ENCODE data around the gene ICAM3. TPM values are rescaled to one million over a fixed set of nuclear protein-coding genes. Genes with fewer than 3 reads are reported as not detected.

ICAM3 gene
- total and polyA plus RNA-seq, 2 of the 4 experiments (the other 2 are of a cell fraction) = 6.6 to 11.7 TPM

DNA sequence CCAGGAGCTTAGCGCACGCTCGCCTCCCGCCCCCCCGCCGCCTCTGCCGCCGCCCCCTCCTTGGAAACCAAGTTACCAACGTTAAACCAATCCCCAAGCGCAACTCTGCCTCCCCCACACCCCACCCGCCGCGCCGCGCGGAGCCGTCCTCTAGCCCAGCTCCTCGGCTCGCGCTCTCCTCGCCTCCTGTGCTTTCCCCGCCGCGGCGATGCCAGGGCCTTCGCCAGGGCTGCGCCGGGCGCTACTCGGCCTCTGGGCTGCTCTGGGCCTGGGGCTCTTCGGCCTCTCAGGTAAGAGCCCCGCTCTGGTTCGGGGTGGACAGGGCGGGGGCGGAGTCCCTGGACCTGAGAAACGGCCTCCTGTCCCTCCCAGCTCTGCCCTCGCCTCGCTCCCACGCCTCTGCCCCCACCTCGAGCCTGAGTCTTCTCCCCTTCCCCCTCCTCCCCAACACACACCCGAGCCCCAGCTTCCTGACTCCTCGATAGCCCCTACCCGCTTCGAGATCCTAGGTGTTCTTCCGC is 49.5 kb downstream of the ICAM3 start, which contains the start of gene ICAM5:
Gene ICAM5 (plus strand): TSS at position 117 of the 521 bp plus-strand sequence. CDS start 92 bp downstream, at position 209.
- no peak within 1 kb of the TSS for H3K56ac ChIP-seq (ENCODE audit: extremely low read depth, insufficient read depth, low read length)
- no peaks in the 10 kb centered on the region for H3K9me3 ChIP-seq (ENCODE audit: control insufficient read depth, insufficient read depth, low read length)
- peaks cover 16% of the 10 kb centered on the region; the same call in 1 of the 2 replicates for H3K36me3 ChIP-seq (ENCODE audit: control insufficient read depth, insufficient read depth, low read length)
- peak within 1 kb of the TSS; percentile 86; the same call in 1 of the 2 replicates for H2AK5ac ChIP-seq (ENCODE audit: low read depth, low read length)
- peaks cover 12% of the 10 kb centered on the region for H3K9me1 ChIP-seq (ENCODE audit: insufficient read depth, low read length)
- peak within 1 kb of the TSS; percentile 77 for H3K4me3 ChIP-seq (ENCODE audit: insufficient read depth, low read depth, low read length)
- peak within 1 kb of the TSS; percentile 47 for H3K27ac ChIP-seq (ENCODE audit: insufficient read depth, low read length)
- H3K9ac ChIP-seq (ENCODE audit: low read depth, low read length) = peak within 1 kb of the TSS; percentile 45
- BruUV-seq (replicated peaks) = no TSS peak
- H3K18ac ChIP-seq (ENCODE audit: low read depth, low read length) = peak within 1 kb of the TSS; percentile 47
- H3K14ac ChIP-seq (replicated peaks; ENCODE audit: low read depth, low read length) = peak within 1 kb of the TSS; percentile 77
- TF ChIP-seq, protein P1, sequence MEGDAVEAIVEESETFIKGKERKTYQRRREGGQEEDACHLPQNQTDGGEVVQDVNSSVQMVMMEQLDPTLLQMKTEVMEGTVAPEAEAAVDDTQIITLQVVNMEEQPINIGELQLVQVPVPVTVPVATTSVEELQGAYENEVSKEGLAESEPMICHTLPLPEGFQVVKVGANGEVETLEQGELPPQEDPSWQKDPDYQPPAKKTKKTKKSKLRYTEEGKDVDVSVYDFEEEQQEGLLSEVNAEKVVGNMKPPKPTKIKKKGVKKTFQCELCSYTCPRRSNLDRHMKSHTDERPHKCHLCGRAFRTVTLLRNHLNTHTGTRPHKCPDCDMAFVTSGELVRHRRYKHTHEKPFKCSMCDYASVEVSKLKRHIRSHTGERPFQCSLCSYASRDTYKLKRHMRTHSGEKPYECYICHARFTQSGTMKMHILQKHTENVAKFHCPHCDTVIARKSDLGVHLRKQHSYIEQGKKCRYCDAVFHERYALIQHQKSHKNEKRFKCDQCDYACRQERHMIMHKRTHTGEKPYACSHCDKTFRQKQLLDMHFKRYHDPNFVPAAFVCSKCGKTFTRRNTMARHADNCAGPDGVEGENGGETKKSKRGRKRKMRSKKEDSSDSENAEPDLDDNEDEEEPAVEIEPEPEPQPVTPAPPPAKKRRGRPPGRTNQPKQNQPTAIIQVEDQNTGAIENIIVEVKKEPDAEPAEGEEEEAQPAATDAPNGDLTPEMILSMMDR (conservative IDR thresholded peaks at IDR 0.05; ENCODE audit: low read depth, low read length) = no peak
- TF ChIP-seq MAZ (IDR thresholded peaks at IDR 0.05; ENCODE audit: borderline replicate concordance, low read depth, low read length) (peak; percentile 37; the same call in 1 of the 2 replicates), NFE2L2 (IDR thresholded peaks at IDR 0.05; ENCODE audit: low read depth, low read length) (no peak)
- WGBS, 2 experiments (ENCODE audit: extremely low coverage in 2 of 2, insufficient read length in 1 of 2) = 4% methylated on average over 14 of the region's 45 CpGs; no CpG with 5 or more reads in 1 of the 2 experiments
- ChIA-PET POLR2A (ENCODE audit: unreplicated experiment) (interaction anchor here (0.7 to 1.0 kb wide), 2 partner anchors 16 to 17 kb away, joined by 3 read pairs; no protein-coding TSS in a partner anchor), CTCF (interaction anchor here (0.8 kb wide), 1 partner anchor 99 kb away, joined by 3 read pairs; no protein-coding TSS in a partner anchor)
- intact Hi-C loops (cut with micrococcal nuclease) (no loop called here), dilution Hi-C loops (cut with HindIII; ENCODE audit: low sequenced_read_pairs, unreplicated experiment) (no loop called here), in situ Hi-C loops (cut with MboI; ENCODE audit: low sequenced_read_pairs) (no loop called here)
- peak within 1 kb of the TSS; percentile 73; the same call in 1 of the 3 replicates for H2BK15ac ChIP-seq (ENCODE audit: low read depth, low read length)
- DNase-seq (peak; percentile 42), ATAC-seq (ENCODE audit: low read depth) (peak; percentile 10)
- H3K27me3 ChIP-seq (ENCODE audit: control insufficient read depth, insufficient read depth, low read length) = no peaks in the 10 kb centered on the region; the same call in 1 of the 2 replicates
- peak within 1 kb of the TSS; percentile 96 for H3K4me2 ChIP-seq (ENCODE audit: low read depth, low read length)
- H4K20me1 ChIP-seq (ENCODE audit: insufficient read depth, low read length) = 0 out of 2 replicates have a peak, but pooled peaks cover 2% of the 10 kb centered on the region
- 0 out of 2 replicates have a peak within 1 kb of the TSS, but pooled peaks have one; percentile 46 for H2BK20ac ChIP-seq (ENCODE audit: low read depth, low read length)
- H4K91ac ChIP-seq (ENCODE audit: insufficient read depth, low read depth, low read length) = peak within 1 kb of the TSS; percentile 41; the same call in 1 of the 2 replicates
- peaks cover 24% of the 10 kb centered on the region for H3K4me1 ChIP-seq (ENCODE audit: control insufficient read depth, insufficient read depth, low read length)
- H2AFZ ChIP-seq (replicated peaks; ENCODE audit: low read length, poor library complexity) = peak within 1 kb of the TSS; percentile 92
- peak within 1 kb of the TSS; percentile 26 for H2BK120ac ChIP-seq (ENCODE audit: low read depth, low read length)
- peak within 1 kb of the TSS; percentile 59 to 82 for H4K8ac ChIP-seq (ENCODE audit: low read depth in 2 of 2, low read length in 2 of 2)
- peak within 1 kb of the TSS; percentile 64; the same call in 1 of the 2 replicates for H3K23ac ChIP-seq (ENCODE audit: low read depth, low read length)
- H2AK9ac ChIP-seq (replicated peaks; ENCODE audit: low read depth, low read length, poor library complexity) = peak within 1 kb of the TSS; percentile 88
- H3K79me1 ChIP-seq (ENCODE audit: low read depth in 1 of 2, low read length in 2 of 2) = peaks cover 0 to 4% of the 10 kb centered on the region in 2 experiments; a peak in 1 of 4 replicates
- H3K4ac ChIP-seq (ENCODE audit: low read depth, low read length) = peak within 1 kb of the TSS; percentile 72
- H2BK5ac ChIP-seq (ENCODE audit: low read depth, low read length, poor library complexity, severe bottlenecking) = peak within 1 kb of the TSS; percentile 58
- H4K5ac ChIP-seq (ENCODE audit: low read depth, low read length) = peak within 1 kb of the TSS; percentile 32; the same call in 1 of the 2 replicates
